Coronary artery (tissue), 2 donors: ENCODE measurements around the gene OGDHL.
"Not testable (repeated sequence)": the region's sequence is repeated elsewhere in the genome, so short reads cannot be mapped to it uniquely, and the experiment has no call there.

Experiments
- DNase-seq: peaks from one replicate; pipeline ENCODE4 v3.0.0-alpha.2; 2017; ENCODE audit warnings: low spot score
- H3K27ac ChIP-seq, 2 donors: fragments of 200-600 bp; sonication (generic); one replicate each; pipeline ENCODE4 v1.5.1; 2016 to 2019
- H3K4me3 ChIP-seq: fragments of 200-600 bp; sonication (generic); 2 replicates; pipeline ENCODE4 v1.5.1; 2016; ENCODE audit warnings: mild to moderate bottlenecking, moderate library complexity
- TF ChIP-seq, protein P1 (sequence below): fragments of 200-600 bp; sonication (generic); IDR thresholded peaks from one replicate; pipeline ENCODE4 v1.5.1; 2019; ENCODE audit warnings: antibody characterized with exemption

Gene OGDHL

DNA sequence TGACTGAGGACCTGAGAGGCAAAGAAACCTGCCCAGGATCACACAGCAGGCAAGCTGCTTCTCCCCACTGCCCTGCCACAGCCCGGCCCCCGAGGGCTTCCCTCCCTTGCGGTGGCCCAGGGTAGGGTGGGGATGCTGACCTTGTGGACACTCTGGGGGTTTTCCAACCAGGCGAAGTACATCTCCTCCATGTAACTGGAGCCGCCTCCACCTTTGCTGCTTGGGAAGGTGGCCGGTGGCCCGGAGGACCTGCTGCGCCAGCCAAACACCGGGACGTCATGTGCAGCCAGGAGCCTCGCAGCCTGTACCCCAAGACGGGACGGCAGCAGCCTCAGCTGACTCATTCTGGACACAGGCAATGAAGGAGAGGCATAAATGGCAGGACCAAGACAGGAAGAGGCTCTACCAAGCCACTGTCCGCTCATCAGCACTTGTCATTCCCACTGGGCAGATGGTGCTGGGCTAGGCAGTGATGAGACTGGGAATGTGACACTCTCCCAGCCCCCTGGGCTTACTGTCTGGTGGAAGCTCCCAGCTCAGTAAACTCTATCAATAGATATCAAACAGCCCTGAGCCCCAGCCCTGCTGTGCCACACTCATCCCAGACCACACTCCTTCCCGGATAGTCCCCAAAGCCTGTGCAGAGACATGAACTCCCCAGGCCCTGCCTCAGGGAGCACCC, 3.7 kb downstream of the OGDHL start:
- no peak for DNase-seq
- TF ChIP-seq, protein P1, sequence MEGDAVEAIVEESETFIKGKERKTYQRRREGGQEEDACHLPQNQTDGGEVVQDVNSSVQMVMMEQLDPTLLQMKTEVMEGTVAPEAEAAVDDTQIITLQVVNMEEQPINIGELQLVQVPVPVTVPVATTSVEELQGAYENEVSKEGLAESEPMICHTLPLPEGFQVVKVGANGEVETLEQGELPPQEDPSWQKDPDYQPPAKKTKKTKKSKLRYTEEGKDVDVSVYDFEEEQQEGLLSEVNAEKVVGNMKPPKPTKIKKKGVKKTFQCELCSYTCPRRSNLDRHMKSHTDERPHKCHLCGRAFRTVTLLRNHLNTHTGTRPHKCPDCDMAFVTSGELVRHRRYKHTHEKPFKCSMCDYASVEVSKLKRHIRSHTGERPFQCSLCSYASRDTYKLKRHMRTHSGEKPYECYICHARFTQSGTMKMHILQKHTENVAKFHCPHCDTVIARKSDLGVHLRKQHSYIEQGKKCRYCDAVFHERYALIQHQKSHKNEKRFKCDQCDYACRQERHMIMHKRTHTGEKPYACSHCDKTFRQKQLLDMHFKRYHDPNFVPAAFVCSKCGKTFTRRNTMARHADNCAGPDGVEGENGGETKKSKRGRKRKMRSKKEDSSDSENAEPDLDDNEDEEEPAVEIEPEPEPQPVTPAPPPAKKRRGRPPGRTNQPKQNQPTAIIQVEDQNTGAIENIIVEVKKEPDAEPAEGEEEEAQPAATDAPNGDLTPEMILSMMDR: no peak
- no peak overlapping the region for H3K4me3 ChIP-seq
- no peak overlapping the region for H3K27ac ChIP-seq

DNA sequence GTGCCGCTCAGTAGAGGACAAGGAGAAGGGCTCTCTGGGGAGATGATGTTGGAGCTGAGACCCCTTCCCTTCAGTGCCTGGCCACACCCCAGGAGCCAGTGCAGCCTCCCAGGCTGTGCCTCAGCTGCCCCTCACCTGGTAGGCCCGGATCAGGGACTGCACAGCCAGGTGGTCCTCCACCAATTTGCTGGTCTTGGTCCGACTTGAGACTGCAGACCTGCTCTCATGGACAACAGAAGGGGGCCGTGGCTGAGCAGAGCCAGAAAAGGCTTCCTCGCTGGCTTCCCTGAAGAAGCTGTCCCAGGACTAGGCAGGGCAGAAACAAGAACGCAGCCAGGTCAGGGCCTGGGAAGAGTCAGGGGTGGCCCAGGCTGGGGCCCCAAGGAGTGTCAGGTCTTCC, 5.5 kb downstream of the OGDHL start:
- no peak overlapping the region for H3K27ac ChIP-seq
- H3K4me3 ChIP-seq: no peak overlapping the region
- TF ChIP-seq, protein P1: no peak
- DNase-seq: peak; percentile 62

DNA sequence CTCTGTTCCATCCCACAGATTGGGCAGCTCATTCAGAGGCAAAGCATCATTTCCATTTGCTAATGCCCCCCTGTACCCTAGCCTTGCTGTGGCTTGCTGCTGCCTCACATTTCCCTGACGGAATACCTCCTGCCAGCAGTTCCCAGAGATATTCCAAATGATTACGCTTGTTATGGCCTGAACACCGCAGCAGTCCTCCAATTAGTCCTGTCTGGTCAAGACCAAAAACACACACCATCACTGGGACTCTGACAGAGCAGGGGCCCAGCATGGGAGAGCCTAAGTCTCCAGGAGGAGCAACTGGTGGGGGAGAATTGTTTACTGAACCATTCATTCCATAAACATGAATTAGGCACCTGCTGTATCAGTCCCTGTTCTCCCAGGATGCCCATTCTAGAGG, 6.1 kb downstream of the OGDHL start:
- Histone ChIP-seq H3K4me3 (no peak overlapping the region), H3K27ac (no peak overlapping the region)
- TF ChIP-seq, protein P1: no peak
- no peak for DNase-seq

DNA sequence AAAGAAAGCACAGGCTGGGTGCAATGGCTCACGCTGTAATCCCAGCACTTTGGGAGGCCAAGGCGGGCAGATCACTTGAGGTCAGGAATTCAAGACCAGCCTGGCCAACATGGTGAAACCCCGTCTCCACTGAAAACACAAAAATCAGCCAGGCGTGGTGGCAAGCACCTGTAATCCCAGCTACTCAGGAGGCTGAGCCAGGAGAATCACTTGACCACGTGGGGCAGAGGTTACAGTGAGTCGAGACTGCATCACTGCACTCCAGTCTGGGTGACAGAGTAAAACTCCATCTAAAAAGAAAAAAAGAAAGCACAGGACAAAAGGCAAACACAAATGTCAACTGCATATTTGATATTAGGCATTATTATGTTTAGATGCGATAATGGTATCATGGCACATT, 7.2 kb downstream of the OGDHL start:
- DNase-seq, H3K4me3 ChIP-seq, H3K27ac ChIP-seq: not testable (repeated sequence)

DNA sequence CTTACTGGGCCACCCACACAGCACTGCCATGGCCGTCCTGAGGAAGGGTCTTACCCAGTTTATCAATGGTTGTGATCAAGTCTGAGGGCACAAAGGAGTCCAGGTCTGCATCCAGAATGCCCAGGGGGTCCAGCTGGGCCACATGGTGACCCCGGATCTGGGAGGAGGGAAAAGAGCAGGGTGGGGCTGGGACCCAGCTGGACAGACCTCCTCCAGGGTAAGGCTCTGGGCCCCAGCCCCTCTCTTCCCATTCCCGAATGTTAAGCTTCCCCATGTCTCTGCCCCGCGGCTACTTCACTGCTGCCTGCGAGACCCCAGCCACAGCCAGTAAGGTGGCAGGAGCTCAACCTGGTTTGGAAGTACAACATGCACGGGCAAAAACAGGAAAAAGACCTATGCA, 9.5 kb downstream of the OGDHL start:
- no peak for DNase-seq
- TF ChIP-seq, protein P1: no peak
- Histone ChIP-seq H3K27ac (no peak overlapping the region), H3K4me3 (no peak overlapping the region)

DNA sequence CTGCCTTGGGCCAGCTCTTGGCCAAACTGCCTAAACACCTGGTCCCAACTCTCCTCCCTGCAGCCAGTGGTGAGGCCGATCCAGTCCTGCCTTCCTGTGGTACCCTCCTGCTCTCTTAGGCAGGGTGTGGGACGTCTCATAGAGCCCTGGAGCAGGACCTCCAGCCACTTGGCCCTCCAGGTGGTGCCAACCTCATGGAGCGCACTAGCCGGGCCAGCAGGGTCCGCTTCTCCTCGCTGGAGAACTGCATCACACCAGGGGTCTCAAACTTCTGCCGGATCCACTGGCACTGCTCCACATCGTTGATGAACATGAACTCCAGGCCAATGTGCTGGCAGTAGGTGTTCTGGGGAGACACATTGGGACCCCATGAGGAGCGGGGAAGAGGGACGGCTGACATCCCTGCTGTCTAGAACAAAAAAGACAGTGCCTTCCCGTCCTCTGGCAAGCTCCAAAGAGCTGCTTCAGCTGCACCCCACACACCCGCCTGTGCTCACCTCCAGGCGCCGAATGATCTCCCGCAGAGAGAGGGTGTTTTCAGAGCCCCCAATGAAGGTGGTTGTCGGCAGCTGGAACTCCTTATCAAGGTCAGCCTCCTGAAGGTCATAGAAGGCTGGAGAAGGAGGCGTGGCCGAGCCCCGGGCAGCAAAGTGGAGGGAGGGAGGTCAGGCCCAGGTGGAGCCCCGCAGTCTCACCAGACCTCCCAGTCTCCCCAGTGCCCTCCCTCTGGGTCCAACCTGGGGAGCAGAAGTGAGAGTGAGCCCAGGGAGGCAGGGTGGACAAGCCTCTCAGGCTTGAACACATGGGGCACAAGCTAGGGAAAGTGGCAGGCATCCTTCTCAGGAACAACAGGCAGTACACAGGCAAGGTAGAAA, 10.2 kb downstream of the OGDHL start:
- Histone ChIP-seq H3K27ac (no peak overlapping the region), H3K4me3 (no peak overlapping the region)
- peak; percentile 68 for DNase-seq
- TF ChIP-seq, protein P1: no peak

DNA sequence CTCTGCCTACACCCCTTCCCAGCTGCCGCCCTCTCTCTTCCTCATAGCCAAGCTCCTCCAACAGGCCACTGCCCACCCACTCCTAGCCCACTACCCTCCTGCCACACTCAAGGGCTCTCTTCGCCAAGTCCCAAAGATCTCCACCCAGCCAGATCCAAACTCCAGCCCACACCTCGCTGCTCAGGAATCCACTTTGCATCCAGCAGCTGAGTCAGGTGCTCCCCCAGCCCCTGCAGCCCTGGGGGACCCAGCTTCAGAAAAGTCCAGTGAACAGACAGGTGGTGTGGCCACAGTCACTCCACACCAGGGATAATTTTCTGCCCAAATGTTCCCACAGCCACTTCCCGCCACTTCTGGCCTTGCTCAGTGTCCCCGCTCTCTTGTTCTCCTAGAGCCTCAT, 10.9 kb downstream of the OGDHL start:
- no peak overlapping the region for H3K4me3 ChIP-seq
- TF ChIP-seq, protein P1: no peak
- DNase-seq: peak; percentile 70
- H3K27ac ChIP-seq: no peak overlapping the region
